Panc1 (cell line): ENCODE data around the gene CRMP1.

Source experiments
- POLR2AphosphoS5 ChIP-seq: IDR thresholded peaks from 2 replicates; pipeline ENCODE4 v1.6.1; 2012; ENCODE audit warnings: mild to moderate bottlenecking, low read depth, low read length, moderate library complexity
- SIN3A ChIP-seq: IDR thresholded peaks from 2 replicates; pipeline ENCODE4 v1.6.1; 2012; ENCODE audit warnings: low read depth, mild to moderate bottlenecking, low read length, moderate library complexity, borderline replicate concordance; ENCODE audit not compliant: insufficient read depth
- TF ChIP-seq, protein P1 (sequence below): fragments of 450-650 bp; IDR thresholded peaks from 2 replicates; pipeline ENCODE4 v1.5.1; 2017; ENCODE audit warnings: mild to moderate bottlenecking
- TF ChIP-seq, protein P2 (sequence below), 2 experiments: IDR thresholded peaks; 2 replicates each; pipeline ENCODE4 v1.6.1; 2011 to 2012; ENCODE audit warnings: low read depth in 2 of 2, control low read depth in 1 of 2, low read length in 1 of 2, mild to moderate bottlenecking in 1 of 2, moderate library complexity in 1 of 2; ENCODE audit not compliant: insufficient read depth in 1 of 2

DNA sequence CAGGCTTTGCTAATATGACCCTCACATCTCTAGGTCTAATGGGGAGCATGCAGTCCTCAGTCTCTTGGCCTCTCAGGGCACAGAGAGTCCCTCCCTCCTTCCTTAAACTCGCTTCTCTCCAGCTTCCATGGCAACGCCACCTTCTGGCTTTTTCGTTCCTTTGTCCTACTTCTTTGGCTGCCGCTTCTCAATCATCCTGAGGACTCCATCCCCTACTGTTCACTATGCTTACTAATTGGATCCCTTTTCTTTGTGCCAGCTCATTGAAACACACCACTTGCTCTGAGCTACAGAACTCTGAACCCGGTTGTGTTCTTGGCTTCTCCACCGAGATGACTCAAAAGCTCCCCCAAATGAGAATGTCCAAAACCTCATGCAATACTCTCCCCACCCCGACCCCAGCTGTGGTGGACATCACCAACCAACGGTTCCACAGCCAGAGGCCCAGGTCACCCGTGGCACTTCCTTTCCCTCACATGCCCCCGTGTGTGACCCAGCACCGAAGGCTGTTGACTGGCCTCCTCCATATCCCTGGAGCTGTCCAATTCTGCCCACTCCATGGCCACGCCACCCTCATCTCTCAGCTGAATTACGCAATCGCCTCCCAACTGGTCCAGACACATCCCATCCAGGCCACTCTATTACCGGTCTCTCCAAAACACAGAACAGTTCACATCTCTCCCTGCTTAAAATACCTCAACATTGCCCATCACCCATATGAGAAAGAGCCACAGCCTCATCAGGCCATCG is 34.7 kb downstream of the CRMP1 start:
- TF ChIP-seq, protein P1, sequence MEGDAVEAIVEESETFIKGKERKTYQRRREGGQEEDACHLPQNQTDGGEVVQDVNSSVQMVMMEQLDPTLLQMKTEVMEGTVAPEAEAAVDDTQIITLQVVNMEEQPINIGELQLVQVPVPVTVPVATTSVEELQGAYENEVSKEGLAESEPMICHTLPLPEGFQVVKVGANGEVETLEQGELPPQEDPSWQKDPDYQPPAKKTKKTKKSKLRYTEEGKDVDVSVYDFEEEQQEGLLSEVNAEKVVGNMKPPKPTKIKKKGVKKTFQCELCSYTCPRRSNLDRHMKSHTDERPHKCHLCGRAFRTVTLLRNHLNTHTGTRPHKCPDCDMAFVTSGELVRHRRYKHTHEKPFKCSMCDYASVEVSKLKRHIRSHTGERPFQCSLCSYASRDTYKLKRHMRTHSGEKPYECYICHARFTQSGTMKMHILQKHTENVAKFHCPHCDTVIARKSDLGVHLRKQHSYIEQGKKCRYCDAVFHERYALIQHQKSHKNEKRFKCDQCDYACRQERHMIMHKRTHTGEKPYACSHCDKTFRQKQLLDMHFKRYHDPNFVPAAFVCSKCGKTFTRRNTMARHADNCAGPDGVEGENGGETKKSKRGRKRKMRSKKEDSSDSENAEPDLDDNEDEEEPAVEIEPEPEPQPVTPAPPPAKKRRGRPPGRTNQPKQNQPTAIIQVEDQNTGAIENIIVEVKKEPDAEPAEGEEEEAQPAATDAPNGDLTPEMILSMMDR, result no peak
- TF ChIP-seq, protein P2, sequence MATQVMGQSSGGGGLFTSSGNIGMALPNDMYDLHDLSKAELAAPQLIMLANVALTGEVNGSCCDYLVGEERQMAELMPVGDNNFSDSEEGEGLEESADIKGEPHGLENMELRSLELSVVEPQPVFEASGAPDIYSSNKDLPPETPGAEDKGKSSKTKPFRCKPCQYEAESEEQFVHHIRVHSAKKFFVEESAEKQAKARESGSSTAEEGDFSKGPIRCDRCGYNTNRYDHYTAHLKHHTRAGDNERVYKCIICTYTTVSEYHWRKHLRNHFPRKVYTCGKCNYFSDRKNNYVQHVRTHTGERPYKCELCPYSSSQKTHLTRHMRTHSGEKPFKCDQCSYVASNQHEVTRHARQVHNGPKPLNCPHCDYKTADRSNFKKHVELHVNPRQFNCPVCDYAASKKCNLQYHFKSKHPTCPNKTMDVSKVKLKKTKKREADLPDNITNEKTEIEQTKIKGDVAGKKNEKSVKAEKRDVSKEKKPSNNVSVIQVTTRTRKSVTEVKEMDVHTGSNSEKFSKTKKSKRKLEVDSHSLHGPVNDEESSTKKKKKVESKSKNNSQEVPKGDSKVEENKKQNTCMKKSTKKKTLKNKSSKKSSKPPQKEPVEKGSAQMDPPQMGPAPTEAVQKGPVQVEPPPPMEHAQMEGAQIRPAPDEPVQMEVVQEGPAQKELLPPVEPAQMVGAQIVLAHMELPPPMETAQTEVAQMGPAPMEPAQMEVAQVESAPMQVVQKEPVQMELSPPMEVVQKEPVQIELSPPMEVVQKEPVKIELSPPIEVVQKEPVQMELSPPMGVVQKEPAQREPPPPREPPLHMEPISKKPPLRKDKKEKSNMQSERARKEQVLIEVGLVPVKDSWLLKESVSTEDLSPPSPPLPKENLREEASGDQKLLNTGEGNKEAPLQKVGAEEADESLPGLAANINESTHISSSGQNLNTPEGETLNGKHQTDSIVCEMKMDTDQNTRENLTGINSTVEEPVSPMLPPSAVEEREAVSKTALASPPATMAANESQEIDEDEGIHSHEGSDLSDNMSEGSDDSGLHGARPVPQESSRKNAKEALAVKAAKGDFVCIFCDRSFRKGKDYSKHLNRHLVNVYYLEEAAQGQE (IDR thresholded peaks at IDR 0.05; ENCODE audit: insufficient read depth in 1 of 2, low read depth in 2 of 2, low read length in 1 of 2), result no peak
- TF ChIP-seq POLR2AphosphoS5 (no peak), SIN3A (no peak)
